Cardiac septum (tissue), 1 donor: Measurements from ENCODE around the gene NR6A1. TPM values are rescaled to one million over a fixed set of nuclear protein-coding genes. Genes with fewer than 3 reads are reported as not detected.
"Not testable (repeated sequence)": the region's sequence is repeated elsewhere in the genome, so short reads cannot be mapped to it uniquely, and the experiment has no call there.

ENCODE experiments used
- DNase-seq: peaks from one replicate; pipeline ENCODE4 v3.0.0-alpha.2; 2020; ENCODE audit warnings: low spot score
- intact Hi-C: fragments of 100-400 bp; cut with DNase I; formaldehyde crosslinking; loops from one replicate; pipeline ENCODE4 v1.14.0; 2022
- total RNA-seq: library from RNA; stranded (reverse); fragmentation: NEBNext Ultra II Directional; extraction: Animal tissue kit (Norgen Biotek cat#: 25700); gene quantifications from one replicate; pipeline ENCODE4 v1.2.1, GENCODE V29; 2021
- donor health status: DM: no; HTN: no; CAD: no.

The NR6A1 gene
- total RNA-seq, 1 donor from 2014 or later: 2.2 TPM

- DNase-seq: no peak
- intact Hi-C loops: no loop called here
These were observed 29.4 kb downstream of the NR6A1 start for GRCh38 chr9:124741662-124742061.

DNA sequence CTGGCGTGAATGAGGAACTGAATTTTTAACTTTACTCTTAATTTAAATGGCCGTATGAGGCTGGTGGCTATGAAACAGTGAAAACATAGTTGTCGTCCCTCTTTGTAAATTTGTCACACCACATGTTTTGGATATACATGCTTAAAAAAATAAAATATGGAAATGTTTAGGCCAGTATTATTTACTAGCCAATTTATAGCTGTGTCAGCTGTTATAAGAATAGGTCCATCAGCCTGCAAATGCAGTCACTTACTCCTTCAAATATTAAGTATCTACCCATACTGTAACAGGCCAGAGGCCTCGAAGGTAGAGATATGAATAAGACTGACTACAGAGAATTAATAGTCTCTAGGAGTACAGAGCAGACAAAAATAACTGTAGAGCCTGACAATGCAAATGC lies 30.0 kb downstream of the NR6A1 start:
- intact Hi-C loops: no loop called here
- no peak for DNase-seq

GRCh38 chr9:124739360-124739759 lies 31.8 kb downstream of the NR6A1 start:
- no peak for DNase-seq
- intact Hi-C loops: no loop called here

GRCh38 chr9:124738075-124738474 lies 33.0 kb downstream of the NR6A1 start:
- DNase-seq, intact Hi-C loops: not testable (repeated sequence)

DNA sequence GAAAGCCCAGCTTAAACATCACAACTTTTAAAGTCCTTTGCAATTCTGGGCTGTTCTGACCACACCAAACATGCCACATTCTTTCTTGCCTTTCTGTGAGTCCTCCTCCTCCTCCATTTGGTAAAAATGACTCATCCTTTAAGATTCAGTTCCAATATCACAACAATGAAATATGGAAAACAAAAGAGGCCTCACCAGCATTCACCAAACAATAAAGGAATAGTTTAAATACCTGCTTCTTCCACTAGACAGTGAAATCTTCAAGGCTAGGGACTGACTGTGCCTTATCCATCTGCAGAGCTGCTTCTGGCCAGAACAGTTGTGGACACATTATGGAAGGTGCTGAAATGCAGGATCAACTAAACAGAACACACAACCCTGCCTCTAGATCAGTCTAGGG lies 36.0 kb downstream of the NR6A1 start:
- no peak for DNase-seq
- intact Hi-C loops: no loop called here

DNA sequence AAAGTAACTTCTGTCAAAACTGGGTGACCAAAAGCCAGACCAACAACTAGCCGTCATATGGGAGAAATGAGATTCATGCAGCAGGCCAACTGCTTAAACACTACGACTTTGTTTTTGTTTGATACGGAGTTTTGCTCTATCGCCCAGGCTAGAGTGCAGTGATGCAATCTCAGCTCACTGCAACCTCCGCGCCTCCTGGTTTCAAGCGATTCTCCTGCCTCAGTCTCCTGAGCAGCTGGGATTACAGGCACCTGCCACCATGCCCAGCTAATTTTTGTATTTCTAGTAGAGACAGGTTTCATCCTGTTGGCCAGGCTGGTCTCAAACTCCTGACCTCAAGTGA lies 36.4 kb downstream of the NR6A1 start:
- intact Hi-C loops, DNase-seq: not testable (repeated sequence)

GRCh38 chr9:124733964-124734740 lies 37.0 kb downstream of the NR6A1 start:
- no peak for DNase-seq
- intact Hi-C loops: no loop called here

DNA sequence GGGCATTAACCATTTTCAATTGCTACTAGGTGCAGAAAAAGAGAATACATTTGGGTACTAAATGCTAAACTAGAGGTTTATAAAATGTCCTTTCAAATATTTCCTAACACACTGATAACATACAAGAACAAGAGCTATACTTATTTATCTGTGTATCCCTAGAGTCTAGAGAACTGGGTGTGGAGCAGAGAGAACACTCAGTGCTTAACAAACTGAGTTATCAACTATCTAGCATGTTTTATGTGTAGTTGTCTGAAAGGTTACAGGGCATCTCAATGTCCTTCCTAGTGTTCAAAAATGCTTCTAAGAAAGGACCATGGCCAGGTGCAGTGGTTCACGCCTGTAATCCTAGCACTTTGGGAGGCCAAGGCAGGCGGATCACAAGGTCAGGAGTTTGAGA lies 40.3 kb downstream of the NR6A1 start:
- intact Hi-C loops: no loop called here

GRCh38 chr9:124726886-124727285 lies 44.2 kb downstream of the NR6A1 start:
- no peak for DNase-seq
- intact Hi-C loops: no loop called here

More for the DNA sequence above, 40.3 kb downstream of the NR6A1 start:
- DNase-seq: no peak

GRCh38 chr9:124725068-124725452 lies 46.1 kb downstream of the NR6A1 start:
- intact Hi-C loops: no loop called here
- no peak for DNase-seq

- intact Hi-C loops: no loop called here
These were observed 46.6 kb downstream of the NR6A1 start for GRCh38 chr9:124724415-124725067.

DNA sequence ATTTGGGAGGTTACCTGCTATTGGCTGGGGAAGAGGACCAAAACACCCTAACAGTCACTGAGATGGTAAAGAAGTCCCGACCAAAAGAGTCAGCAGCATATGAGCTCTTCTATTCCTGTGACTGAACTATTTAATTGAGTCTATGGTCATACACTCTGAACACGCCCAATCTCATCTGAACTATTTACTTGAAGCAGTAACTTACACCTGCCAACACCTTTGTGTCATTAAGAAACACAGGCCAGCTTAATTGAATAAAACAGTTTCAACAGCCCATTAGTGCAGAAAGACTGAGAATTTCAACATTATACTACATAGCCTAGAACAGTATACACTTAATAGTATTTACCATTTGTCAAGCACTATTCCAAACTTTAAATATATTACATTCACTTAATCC lies 47.8 kb downstream of the NR6A1 start:
- no peak for DNase-seq
- intact Hi-C loops: no loop called here

More at GRCh38 chr9:124724415-124725067, 46.6 kb downstream of the NR6A1 start:
- no peak for DNase-seq

DNA sequence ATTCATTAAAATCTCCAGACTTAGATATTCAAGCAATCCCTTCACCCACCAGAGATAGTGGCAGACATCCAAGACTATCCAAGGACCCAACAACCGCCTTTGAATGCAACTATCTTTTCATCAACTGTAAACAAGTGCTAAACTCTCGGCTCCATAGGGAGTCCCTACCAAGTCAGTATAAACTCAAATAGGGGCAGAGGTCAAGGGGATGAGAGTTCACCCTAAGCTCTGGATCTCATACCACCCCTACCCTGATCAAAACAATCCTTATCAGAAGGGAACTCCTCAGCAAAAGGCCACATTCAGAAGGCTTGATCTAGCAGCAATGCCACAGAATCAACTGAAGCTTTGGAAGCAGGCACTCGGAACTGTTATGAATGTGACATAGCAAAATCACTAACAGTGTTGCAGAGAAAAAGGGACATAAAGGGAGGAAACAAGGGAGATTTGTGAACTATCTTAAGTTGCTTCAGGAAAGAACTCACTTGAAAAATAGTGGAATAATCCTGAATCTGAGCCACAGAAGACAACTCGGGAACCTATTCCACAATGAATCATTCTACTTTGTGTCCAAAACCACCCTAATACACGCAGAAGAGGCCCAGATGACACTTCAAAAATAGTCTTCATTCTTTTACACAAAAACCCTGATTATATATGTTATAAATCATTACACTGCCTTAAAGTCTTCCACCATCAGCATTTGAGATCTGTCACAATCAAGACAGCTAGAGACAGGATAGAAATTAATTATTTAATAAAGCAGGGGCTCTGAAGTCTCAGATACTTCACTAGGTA lies 49.8 kb downstream of the NR6A1 start:
- intact Hi-C loops: no loop called here
- no peak for DNase-seq

- intact Hi-C loops: no loop called here
- DNase-seq: no peak
These were observed 50.5 kb downstream of the NR6A1 start for GRCh38 chr9:124720429-124721108.

GRCh38 chr9:124718928-124719327 lies 52.2 kb downstream of the NR6A1 start:
- intact Hi-C loops: no loop called here

DNA sequence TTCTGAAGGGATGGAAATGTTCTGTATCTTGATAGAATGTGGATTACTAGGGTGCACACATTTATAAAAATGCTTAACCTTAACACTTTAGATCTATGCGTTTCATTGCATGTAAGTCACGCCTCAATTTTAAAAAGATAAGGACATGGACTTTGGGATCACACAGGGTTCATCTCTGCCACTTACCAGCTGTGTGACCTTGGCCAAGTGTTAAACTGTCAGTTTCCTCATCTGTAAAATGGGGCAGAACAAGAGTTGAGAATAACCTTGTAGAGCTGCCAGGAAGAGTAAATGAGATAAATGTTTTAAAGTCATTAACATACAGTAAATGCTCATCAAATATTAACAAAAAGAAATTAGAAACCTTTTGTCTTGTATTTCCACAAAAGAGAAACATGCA lies 53.5 kb downstream of the NR6A1 start:
- intact Hi-C loops: no loop called here
- no peak for DNase-seq

More at GRCh38 chr9:124718928-124719327, 52.2 kb downstream of the NR6A1 start:
- no peak for DNase-seq

DNA sequence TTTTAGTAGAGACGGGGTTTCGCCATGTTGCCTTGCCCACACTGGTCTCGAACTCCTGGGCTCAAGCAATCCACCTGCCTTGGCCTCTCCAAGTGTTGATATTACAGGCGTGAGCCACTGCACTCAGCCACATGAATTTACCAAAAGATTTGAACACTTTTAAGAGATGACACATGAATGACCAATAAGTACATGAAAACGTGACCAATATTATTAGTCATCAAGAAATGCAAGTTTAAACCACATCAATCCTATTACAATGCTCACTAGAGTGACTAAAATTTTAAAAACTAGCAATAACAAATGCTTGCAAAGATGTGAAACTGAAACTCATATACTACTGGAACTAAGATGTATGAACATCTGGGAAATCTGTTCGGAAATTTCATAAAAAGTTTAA lies 54.3 kb downstream of the NR6A1 start:
- intact Hi-C loops: no loop called here
- no peak for DNase-seq

- DNase-seq: no peak
- intact Hi-C loops: loop anchor here (1.0 to 2.0 kb wide), 2 partner anchors 93 to 158 kb away; no protein-coding TSS in a partner anchor
These were observed 60.3 kb downstream of the NR6A1 start for GRCh38 chr9:124710766-124711165.

- intact Hi-C loops: no loop called here
- DNase-seq: no peak
These were observed 61.8 kb downstream of the NR6A1 start for GRCh38 chr9:124709292-124709690.
